ENCODE results near the gene SPATA21.
A peak's percentile ranks its signal among the peaks of the same experiment; 100 is the strongest.

Gene SPATA21

DNA sequence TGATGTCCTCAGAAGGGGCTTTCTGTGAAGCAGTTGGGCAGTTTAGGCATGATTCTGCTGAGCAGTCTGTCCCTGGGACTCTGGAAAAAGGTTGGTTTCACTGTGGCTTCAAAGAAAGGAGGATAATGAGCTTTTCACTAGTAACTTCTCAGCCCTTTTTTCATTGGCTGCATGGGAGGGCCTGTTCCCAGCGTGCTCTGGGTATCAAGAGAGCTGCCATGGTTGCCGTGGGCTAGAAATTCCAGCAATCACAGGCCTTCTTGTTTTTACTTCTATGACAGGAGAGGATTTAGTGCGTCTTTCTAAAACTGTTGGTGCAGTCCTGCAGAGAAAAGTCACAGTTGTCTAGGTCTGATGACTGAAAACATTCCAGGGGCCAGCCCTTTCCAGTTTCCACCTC lies 63.0 kb downstream of the SPATA21 start:
- TF ChIP-seq, protein P1, sequence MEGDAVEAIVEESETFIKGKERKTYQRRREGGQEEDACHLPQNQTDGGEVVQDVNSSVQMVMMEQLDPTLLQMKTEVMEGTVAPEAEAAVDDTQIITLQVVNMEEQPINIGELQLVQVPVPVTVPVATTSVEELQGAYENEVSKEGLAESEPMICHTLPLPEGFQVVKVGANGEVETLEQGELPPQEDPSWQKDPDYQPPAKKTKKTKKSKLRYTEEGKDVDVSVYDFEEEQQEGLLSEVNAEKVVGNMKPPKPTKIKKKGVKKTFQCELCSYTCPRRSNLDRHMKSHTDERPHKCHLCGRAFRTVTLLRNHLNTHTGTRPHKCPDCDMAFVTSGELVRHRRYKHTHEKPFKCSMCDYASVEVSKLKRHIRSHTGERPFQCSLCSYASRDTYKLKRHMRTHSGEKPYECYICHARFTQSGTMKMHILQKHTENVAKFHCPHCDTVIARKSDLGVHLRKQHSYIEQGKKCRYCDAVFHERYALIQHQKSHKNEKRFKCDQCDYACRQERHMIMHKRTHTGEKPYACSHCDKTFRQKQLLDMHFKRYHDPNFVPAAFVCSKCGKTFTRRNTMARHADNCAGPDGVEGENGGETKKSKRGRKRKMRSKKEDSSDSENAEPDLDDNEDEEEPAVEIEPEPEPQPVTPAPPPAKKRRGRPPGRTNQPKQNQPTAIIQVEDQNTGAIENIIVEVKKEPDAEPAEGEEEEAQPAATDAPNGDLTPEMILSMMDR (IDR thresholded peaks at IDR 0.05; ENCODE audit: insufficient read depth, low read length, poor library complexity, severe bottlenecking), result no peak
- no peak overlapping the region for H3K4me3 ChIP-seq (replicated peaks; ENCODE audit: low read depth, low read length)
- no peaks in the 10 kb centered on the region for H3K27me3 ChIP-seq (replicated peaks; ENCODE audit: control insufficient read depth, insufficient read depth, low read length)
- H3K36me3 ChIP-seq (ENCODE audit: control insufficient read depth, insufficient read depth, low read length), result no peaks in the 10 kb centered on the region; the same call in 1 of the 2 replicates
- no peak for DNase-seq (ENCODE audit: extremely low read depth, insufficient read length)

- Histone ChIP-seq H3K4me3 (replicated peaks; ENCODE audit: low read depth, low read length) (no peak overlapping the region), H3K27me3 (replicated peaks; ENCODE audit: control insufficient read depth, insufficient read depth, low read length) (no peaks in the 10 kb centered on the region), H3K36me3 (ENCODE audit: control insufficient read depth, insufficient read depth, low read length) (no peaks in the 10 kb centered on the region; the same call in 1 of the 2 replicates)
- TF ChIP-seq, protein P1 (IDR thresholded peaks at IDR 0.05; ENCODE audit: insufficient read depth, low read length, poor library complexity, severe bottlenecking), result no peak
- no peak for DNase-seq (ENCODE audit: extremely low read depth, insufficient read length)
Observed at GRCh38 chr1:16372535-16373285, 64.5 kb downstream of the SPATA21 start.

- DNase-seq (ENCODE audit: extremely low read depth, insufficient read length), result no peak
- no peak overlapping the region for H3K4me3 ChIP-seq (replicated peaks; ENCODE audit: low read depth, low read length)
- no peaks in the 10 kb centered on the region for H3K36me3 ChIP-seq (ENCODE audit: control insufficient read depth, insufficient read depth, low read length)
- H3K27me3 ChIP-seq (replicated peaks; ENCODE audit: control insufficient read depth, insufficient read depth, low read length), result no peaks in the 10 kb centered on the region
- TF ChIP-seq, protein P1 (IDR thresholded peaks at IDR 0.05; ENCODE audit: insufficient read depth, low read length, poor library complexity, severe bottlenecking), result no peak
Observed at GRCh38 chr1:16371725-16372124, 65.5 kb downstream of the SPATA21 start.

- no peak for DNase-seq (ENCODE audit: extremely low read depth, insufficient read length)
- no peak overlapping the region for H3K4me3 ChIP-seq (replicated peaks; ENCODE audit: low read depth, low read length)
- H3K27me3 ChIP-seq (replicated peaks; ENCODE audit: control insufficient read depth, insufficient read depth, low read length), result no peaks in the 10 kb centered on the region
- H3K36me3 ChIP-seq (ENCODE audit: control insufficient read depth, insufficient read depth, low read length), result no peaks in the 10 kb centered on the region
- TF ChIP-seq, protein P1 (IDR thresholded peaks at IDR 0.05; ENCODE audit: insufficient read depth, low read length, poor library complexity, severe bottlenecking), result no peak
Observed at GRCh38 chr1:16369821-16370220, 67.4 kb downstream of the SPATA21 start.

DNA sequence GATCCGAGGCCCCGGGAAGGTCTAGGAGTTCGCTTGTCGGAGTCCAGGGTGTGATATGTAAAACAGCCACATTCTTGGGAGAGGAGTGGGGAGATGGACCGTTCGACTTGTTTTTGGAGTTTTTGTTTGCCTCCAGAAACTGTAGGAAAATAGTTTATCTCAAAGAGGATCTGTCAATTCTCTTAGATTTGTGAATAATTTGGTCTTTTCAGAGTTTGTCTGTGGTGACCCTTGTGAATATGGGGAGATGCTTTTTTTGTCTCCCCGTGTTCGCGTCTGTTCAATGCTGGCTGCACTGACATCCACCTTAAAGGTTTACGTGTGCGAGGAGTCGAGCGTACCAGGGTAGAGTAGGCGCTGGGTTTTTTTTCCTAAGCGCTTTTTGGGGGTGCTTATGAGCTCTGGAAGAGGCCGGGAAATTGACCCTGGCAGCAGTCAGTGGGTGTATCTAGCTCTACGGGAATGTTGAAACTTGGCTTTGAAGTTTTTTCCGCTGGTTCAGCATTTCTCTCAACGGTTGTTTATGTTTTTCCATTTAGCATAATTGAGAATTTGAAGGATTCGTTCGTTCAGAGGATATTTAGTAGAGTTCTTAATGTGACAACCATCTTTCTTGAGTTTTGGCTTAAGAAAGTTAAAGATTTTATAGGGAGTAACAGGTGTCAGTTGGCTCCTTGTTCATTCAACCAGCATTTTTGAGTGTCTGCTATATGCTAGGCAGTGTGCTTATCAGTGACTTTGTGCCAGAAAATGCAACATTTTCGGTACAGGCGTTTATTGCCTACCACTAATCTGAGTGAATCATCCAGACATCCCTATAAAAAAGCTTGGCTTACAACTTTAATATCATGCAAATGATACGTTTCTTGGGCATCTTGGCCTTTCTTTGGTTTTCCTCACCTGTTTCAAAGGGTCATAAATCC lies 69.0 kb downstream of the SPATA21 start:
- no peaks in the 10 kb centered on the region for H3K36me3 ChIP-seq (ENCODE audit: control insufficient read depth, insufficient read depth, low read length)
- TF ChIP-seq, protein P1 (IDR thresholded peaks at IDR 0.05; ENCODE audit: insufficient read depth, low read length, poor library complexity, severe bottlenecking), result no peak
- H3K27me3 ChIP-seq (replicated peaks; ENCODE audit: control insufficient read depth, insufficient read depth, low read length), result no peaks in the 10 kb centered on the region
- H3K4me3 ChIP-seq (replicated peaks; ENCODE audit: low read depth, low read length), result peak overlapping the region; percentile 86
- no peak for DNase-seq (ENCODE audit: extremely low read depth, insufficient read length)
